ENCODE data around the gene CYBC1. TPM values are rescaled to one million over a fixed set of nuclear protein-coding genes. Genes with fewer than 3 reads are reported as not detected.

The CYBC1 gene
- total and polyA plus RNA-seq, 9 donors, result 28.9 to 53.5 (median 33.7) TPM

- WGBS (ENCODE audit: insufficient coverage), result 77% methylated on average over 23 of the region's 27 CpGs
- Histone ChIP-seq H3K4me1 (ENCODE audit: control insufficient read depth, insufficient read depth, low read length) (peaks cover 14% of the 10 kb centered on the region), H3K36me3 (ENCODE audit: control insufficient read depth, insufficient read depth, low read length) (peaks cover 57% of the 10 kb centered on the region), H3K27me3 (ENCODE audit: control insufficient read depth, insufficient read depth, low read length) (no peaks in the 10 kb centered on the region), H3K9me3 (replicated peaks; ENCODE audit: control insufficient read depth, low read depth, low read length) (no peaks in the 10 kb centered on the region), H3K4me3 (ENCODE audit: low read length) (no peak overlapping the region), H3K27ac (ENCODE audit: low read length) (no peak overlapping the region)
- no peak for DNase-seq
Observed at GRCh38 chr17:82441691-82442487, 8.7 kb downstream of the CYBC1 start.

- Histone ChIP-seq H3K27me3 (ENCODE audit: control insufficient read depth, insufficient read depth, low read length) (no peaks in the 10 kb centered on the region), H3K36me3 (ENCODE audit: control insufficient read depth, insufficient read depth, low read length) (peaks cover 59% of the 10 kb centered on the region), H3K27ac (ENCODE audit: low read length) (peak overlapping the region; percentile 55), H3K4me1 (ENCODE audit: control insufficient read depth, insufficient read depth, low read length) (peaks cover 14% of the 10 kb centered on the region), H3K4me3 (ENCODE audit: low read length) (no peak overlapping the region), H3K9me3 (replicated peaks; ENCODE audit: control insufficient read depth, low read depth, low read length) (no peaks in the 10 kb centered on the region)
- WGBS (ENCODE audit: insufficient coverage), result 42% methylated on average over 11 of the region's 17 CpGs
- DNase-seq, result peak; percentile 75
Observed at GRCh38 chr17:82440991-82441627, 9.4 kb downstream of the CYBC1 start.

GRCh38 chr17:82440469-82440981, 10.0 kb downstream of the CYBC1 start:
- 68% methylated on average over 14 of the region's 22 CpGs for WGBS (ENCODE audit: insufficient coverage)
- Histone ChIP-seq H3K36me3 (ENCODE audit: control insufficient read depth, insufficient read depth, low read length) (peaks cover 60% of the 10 kb centered on the region), H3K9me3 (replicated peaks; ENCODE audit: control insufficient read depth, low read depth, low read length) (no peaks in the 10 kb centered on the region), H3K4me3 (ENCODE audit: low read length) (no peak overlapping the region), H3K4me1 (ENCODE audit: control insufficient read depth, insufficient read depth, low read length) (peaks cover 12% of the 10 kb centered on the region), H3K27me3 (ENCODE audit: control insufficient read depth, insufficient read depth, low read length) (no peaks in the 10 kb centered on the region), H3K27ac (ENCODE audit: low read length) (peak overlapping the region; percentile 55)
- peak; percentile 53 for DNase-seq

GRCh38 chr17:82439829-82440365, 10.7 kb downstream of the CYBC1 start:
- peaks cover 58% of the 10 kb centered on the region for H3K36me3 ChIP-seq (ENCODE audit: control insufficient read depth, insufficient read depth, low read length)
- H3K9me3 ChIP-seq (replicated peaks; ENCODE audit: control insufficient read depth, low read depth, low read length), result no peaks in the 10 kb centered on the region
- no peak for DNase-seq
- no peak overlapping the region for H3K4me3 ChIP-seq (ENCODE audit: low read length)
- H3K4me1 ChIP-seq (ENCODE audit: control insufficient read depth, insufficient read depth, low read length), result peaks cover 11% of the 10 kb centered on the region
- no peaks in the 10 kb centered on the region for H3K27me3 ChIP-seq (ENCODE audit: control insufficient read depth, insufficient read depth, low read length)
- WGBS (ENCODE audit: insufficient coverage), result 88% methylated on average over 24 of the region's 34 CpGs
- H3K27ac ChIP-seq (ENCODE audit: low read length), result no peak overlapping the region

- Histone ChIP-seq H3K27ac (ENCODE audit: low read length) (no peak overlapping the region), H3K4me1 (ENCODE audit: control insufficient read depth, insufficient read depth, low read length) (peaks cover 11% of the 10 kb centered on the region), H3K36me3 (ENCODE audit: control insufficient read depth, insufficient read depth, low read length) (peaks cover 55% of the 10 kb centered on the region), H3K9me3 (replicated peaks; ENCODE audit: control insufficient read depth, low read depth, low read length) (no peaks in the 10 kb centered on the region), H3K4me3 (ENCODE audit: low read length) (no peak overlapping the region), H3K27me3 (ENCODE audit: control insufficient read depth, insufficient read depth, low read length) (no peaks in the 10 kb centered on the region)
- WGBS (ENCODE audit: insufficient coverage), result 79% methylated on average over 27 of the region's 29 CpGs
- DNase-seq, result no peak
Observed at GRCh38 chr17:82439194-82439828, 11.2 kb downstream of the CYBC1 start.

GRCh38 chr17:82438401-82439193, 12.0 kb downstream of the CYBC1 start:
- no peak overlapping the region for H3K4me3 ChIP-seq (ENCODE audit: low read length)
- 87% methylated on average over 24 of the region's 26 CpGs for WGBS (ENCODE audit: insufficient coverage)
- no peak for DNase-seq
- no peaks in the 10 kb centered on the region for H3K27me3 ChIP-seq (ENCODE audit: control insufficient read depth, insufficient read depth, low read length)
- no peaks in the 10 kb centered on the region for H3K9me3 ChIP-seq (replicated peaks; ENCODE audit: control insufficient read depth, low read depth, low read length)
- peaks cover 11% of the 10 kb centered on the region for H3K4me1 ChIP-seq (ENCODE audit: control insufficient read depth, insufficient read depth, low read length)
- peaks cover 57% of the 10 kb centered on the region for H3K36me3 ChIP-seq (ENCODE audit: control insufficient read depth, insufficient read depth, low read length)
- no peak overlapping the region for H3K27ac ChIP-seq (ENCODE audit: low read length)

- no peaks in the 10 kb centered on the region for H3K9me3 ChIP-seq (replicated peaks; ENCODE audit: control insufficient read depth, low read depth, low read length)
- H3K36me3 ChIP-seq (ENCODE audit: control insufficient read depth, insufficient read depth, low read length), result peaks cover 48% of the 10 kb centered on the region
- DNase-seq, result no peak
- H3K4me1 ChIP-seq (ENCODE audit: control insufficient read depth, insufficient read depth, low read length), result peaks cover 11% of the 10 kb centered on the region
- 93% methylated on average over 9 of the region's 18 CpGs for WGBS (ENCODE audit: insufficient coverage)
- H3K27ac ChIP-seq (ENCODE audit: low read length), result no peak overlapping the region
- H3K27me3 ChIP-seq (ENCODE audit: control insufficient read depth, insufficient read depth, low read length), result no peaks in the 10 kb centered on the region
- H3K4me3 ChIP-seq (ENCODE audit: low read length), result no peak overlapping the region
Observed at GRCh38 chr17:82437325-82437668, 13.3 kb downstream of the CYBC1 start.

- Histone ChIP-seq H3K27ac (ENCODE audit: low read length) (no peak overlapping the region), H3K36me3 (ENCODE audit: control insufficient read depth, insufficient read depth, low read length) (peaks cover 44% of the 10 kb centered on the region), H3K4me1 (ENCODE audit: control insufficient read depth, insufficient read depth, low read length) (peaks cover 11% of the 10 kb centered on the region), H3K4me3 (ENCODE audit: low read length) (no peak overlapping the region), H3K9me3 (replicated peaks; ENCODE audit: control insufficient read depth, low read depth, low read length) (no peaks in the 10 kb centered on the region), H3K27me3 (ENCODE audit: control insufficient read depth, insufficient read depth, low read length) (no peaks in the 10 kb centered on the region)
- DNase-seq, result no peak
- WGBS (ENCODE audit: insufficient coverage), result 87% methylated on average over 36 of the region's 36 CpGs
Observed at GRCh38 chr17:82436601-82437324, 13.8 kb downstream of the CYBC1 start.

All from muscle of leg (tissue), 11 donors.